K562 (cell line): Measurements from ENCODE around the gene PHETA1. TPM values are rescaled to one million over a fixed set of nuclear protein-coding genes. Genes with fewer than 3 reads are reported as not detected.

Experiments used
- CHD1 ChIP-seq: fragments of 200-600 bp; sonication (generic); IDR thresholded peaks from one replicate; pipeline ENCODE4 v1.6.1; 2012; ENCODE audit warnings: mild to moderate bottlenecking, moderate library complexity, low read length, inconsistent platforms
- CREB3L1 ChIP-seq: fragments of 450-650 bp; IDR thresholded peaks from 2 replicates; pipeline ENCODE4 v1.6.1; 2014; ENCODE audit warnings: low read depth, mild to moderate bottlenecking, moderate library complexity, borderline replicate concordance
- FOXM1 ChIP-seq, 2 experiments: fragments of 450-650 bp in 1 of 2; sonication (generic) in 1 of 2; formaldehyde crosslinking in 1 of 2; IDR thresholded peaks; 2 replicates each; pipeline versions ENCODE4 v1.6.1 to v1.9.0; 2017 to 2022; ENCODE audit warnings: low read depth in 2 of 2, mild to moderate bottlenecking in 2 of 2, missing genetic modification reagents in 1 of 2, moderate library complexity in 1 of 2
- KAT8 ChIP-seq: fragments of 450-650 bp; IDR thresholded peaks from 2 replicates; pipeline ENCODE4 v1.6.1; 2016; ENCODE audit warnings: low read depth, mild to moderate bottlenecking
- MGA ChIP-seq: fragments of 450-650 bp; IDR thresholded peaks from 2 replicates; pipeline ENCODE4 v1.6.1; 2016; ENCODE audit warnings: mild to moderate bottlenecking, moderate library complexity
- MYC ChIP-seq, 2 experiments: fragments of 250-450 bp in 1 of 2; sonication (Bioruptor Pico) in 1 of 2; IDR thresholded peaks; 2 replicates each; pipeline versions ENCODE4 v1.5.1 to v1.6.1; 2012 to 2021; ENCODE audit warnings: low read depth in 2 of 2, borderline replicate concordance in 1 of 2, improper control_type of control experiment in 1 of 2, low read length in 1 of 2, mild to moderate bottlenecking in 1 of 2, moderate library complexity in 1 of 2
- PHF21A ChIP-seq: fragments of 450-650 bp; IDR thresholded peaks from 2 replicates; pipeline ENCODE4 v1.6.1; 2017; ENCODE audit warnings: low read depth, borderline replicate concordance
- RBM22 ChIP-seq: fragments of 200-400 bp; formaldehyde crosslinking; IDR thresholded peaks from 2 replicates; pipeline ENCODE4 v1.6.1; 2018; ENCODE audit warnings: low read length, low read depth; ENCODE audit not compliant: poor library complexity, severe bottlenecking
- RBM25 ChIP-seq: fragments of 200-400 bp; formaldehyde crosslinking; IDR thresholded peaks from 2 replicates; pipeline ENCODE4 v1.6.1; 2018; ENCODE audit warnings: low read length, low read depth, moderate library complexity; ENCODE audit not compliant: severe bottlenecking
- SMAD2 ChIP-seq: fragments of 150-350 bp; IDR thresholded peaks from 2 replicates; pipeline ENCODE4 v1.6.1; 2014; ENCODE audit warnings: low read depth, mild to moderate bottlenecking, low read length
- STAT5B ChIP-seq: fragments of 250-450 bp; sonication (Bioruptor Pico); IDR thresholded peaks from 2 replicates; pipeline ENCODE4 v1.8.0; 2021; ENCODE audit warnings: mild to moderate bottlenecking, inconsistent platforms
- TCF15 ChIP-seq: fragments of 250-450 bp; sonication (Bioruptor Pico); IDR thresholded peaks from 2 replicates; pipeline ENCODE4 v1.8.0; 2022; ENCODE audit warnings: moderate library complexity, mild to moderate bottlenecking, inconsistent platforms
- ZNF239 ChIP-seq: fragments of 250-450 bp; sonication (Bioruptor Pico); IDR thresholded peaks from 2 replicates; pipeline ENCODE4 v1.4.0; 2020; ENCODE audit warnings: mild to moderate bottlenecking
- polyA plus RNA-seq, 8 experiments: library from polyadenylated mRNA; depleted of rRNA in 4 of 8; stranded (reverse) in 5 of 8; unstranded in 3 of 8; fragments of >200 nt; fragmentation: Nextera tagmentation in 2 of 8; fragmentation: Illumina TruSeq in 1 of 8; extraction: Ambion mirVana in 2 of 8; extraction: Trizol in 1 of 8; gene quantifications; 2 replicates each; pipeline versions ENCODE4 v1.2.1 to v1.2.3, GENCODE V29; 2011 to 2014; ENCODE audit warnings: inconsistent platforms in 1 of 8, missing spikeins in 1 of 8
- total RNA-seq, 7 experiments: library from RNA; depleted of rRNA in 6 of 7; stranded (reverse); fragments of >200 nt in 6 of 7; fragmentation: Illumina TruSeq in 2 of 7; extraction: Trizol in 2 of 7; gene quantifications; 2 replicates each; pipeline versions ENCODE4 v1.2.1 to v1.2.3, GENCODE V29; 2011 to 2021; ENCODE audit warnings: low replicate concordance in 1 of 7

The PHETA1 gene
- total and polyA plus RNA-seq, 9 of the 15 experiments (the other 6 are each of a cell fraction or from before 2014, with no cell fraction given), result 0.03 to 12.4 (median 3.0) TPM

- TF ChIP-seq CREB3L1 (no peak; the same call in 1 of the 2 replicates), KAT8 (no peak), CHD1 (peak; percentile 67), RBM22 (peak; percentile 83), MYC (IDR thresholded peaks at IDR 0.05; ENCODE audit: low read depth, low read length) (peak; percentile 91), MYC (CRISPR knock-in tag; IDR thresholded peaks at IDR 0.05; ENCODE audit: borderline replicate concordance, low read depth) (0 out of 2 replicates have a peak, but pooled peaks have one; percentile 59), SMAD2 (no peak), RBM25 (no peak), STAT5B (CRISPR knock-in tag) (no peak), MGA (no peak), ZNF239 (peak; percentile 90), TCF15 (no peak), FOXM1 (IDR thresholded peaks at IDR 0.05; ENCODE audit: low read depth) (no peak), FOXM1 (CRISPR knock-in tag; IDR thresholded peaks at IDR 0.05; ENCODE audit: low read depth) (no peak; the same call in 1 of the 2 replicates), PHF21A (peak; percentile 48; the same call in 1 of the 2 replicates)
Observed at GRCh38 chr12:111405149-111405858, 36.4 kb upstream of the PHETA1 start (continued).
